ENCODE data around the gene RPTN.

The RPTN gene

GRCh38 chr1:152130186-152130585 is 28.8 kb downstream of the RPTN start:
- no peak for DNase-seq (ENCODE audit: low read depth)
- H3K4me3 ChIP-seq (ENCODE audit: low read depth, low read length), result no peak overlapping the region
- TF ChIP-seq CTCF (IDR thresholded peaks at IDR 0.05; ENCODE audit: insufficient read depth, low read depth, low read length, missing control alignments), result no peak

- no peak overlapping the region for H3K4me3 ChIP-seq (ENCODE audit: low read depth, low read length)
- no peak for DNase-seq (ENCODE audit: low read depth)
- TF ChIP-seq CTCF (IDR thresholded peaks at IDR 0.05; ENCODE audit: insufficient read depth, low read depth, low read length, missing control alignments), result no peak
Measured at GRCh38 chr1:152127673-152128072, 31.4 kb downstream of the RPTN start.

GRCh38 chr1:152125834-152126443 is 33.1 kb downstream of the RPTN start:
- TF ChIP-seq CTCF (IDR thresholded peaks at IDR 0.05; ENCODE audit: insufficient read depth, low read depth, low read length, missing control alignments), result no peak
- H3K4me3 ChIP-seq (ENCODE audit: low read depth, low read length), result no peak overlapping the region
- no peak for DNase-seq (ENCODE audit: low read depth)

GRCh38 chr1:152118915-152119314 is 40.1 kb downstream of the RPTN start:
- no peak overlapping the region for H3K4me3 ChIP-seq (ENCODE audit: low read depth, low read length)

GRCh38 chr1:152115344-152115743 is 43.7 kb downstream of the RPTN start, which contains the start of gene TCHH:
Gene TCHH (minus strand): TSS chr1:152115444. CDS start chr1:152114080, 1,364 bp downstream.
- no peak for TF ChIP-seq CTCF (IDR thresholded peaks at IDR 0.05; ENCODE audit: insufficient read depth, low read depth, low read length, missing control alignments)
- DNase-seq (ENCODE audit: low read depth), result no peak
- no peak within 1 kb of the TSS for H3K4me3 ChIP-seq (ENCODE audit: low read depth, low read length)

More at GRCh38 chr1:152118915-152119314, 40.1 kb downstream of the RPTN start:
- TF ChIP-seq CTCF (IDR thresholded peaks at IDR 0.05; ENCODE audit: insufficient read depth, low read depth, low read length, missing control alignments), result no peak
- no peak for DNase-seq (ENCODE audit: low read depth)

GRCh38 chr1:152112885-152113432 is 46.1 kb downstream of the RPTN start:
- no peak for TF ChIP-seq CTCF (IDR thresholded peaks at IDR 0.05; ENCODE audit: insufficient read depth, low read depth, low read length, missing control alignments)
- no peak overlapping the region for H3K4me3 ChIP-seq (ENCODE audit: low read depth, low read length)
- no peak for DNase-seq (ENCODE audit: low read depth)

Measured in GM12865 (cell line).